IPS-20b (cell line): ENCODE measurements around the gene ALDOA.

Source experiments
- H3K27ac ChIP-seq: one replicate; pipeline ENCODE4 v1.5.1; 2013; ENCODE audit warnings: low read length
- H3K27me3 ChIP-seq: 2 replicates; pipeline ENCODE4 v1.6.1; 2013; ENCODE audit warnings: mild to moderate bottlenecking, low read length, inconsistent platforms; ENCODE audit not compliant: insufficient read depth
- H3K36me3 ChIP-seq: 2 replicates; pipeline ENCODE4 v1.6.1; 2013; ENCODE audit warnings: low read depth, mild to moderate bottlenecking, inconsistent platforms, low read length, moderate library complexity; ENCODE audit not compliant: insufficient read depth
- H3K4me1 ChIP-seq: 2 replicates; pipeline ENCODE4 v1.6.1; 2013; ENCODE audit warnings: mild to moderate bottlenecking, control low read depth, inconsistent platforms, low read length, moderate library complexity; ENCODE audit not compliant: insufficient read depth
- H3K4me3 ChIP-seq: 2 replicates; pipeline ENCODE4 v1.5.1; 2013; ENCODE audit warnings: mild to moderate bottlenecking, low read length, inconsistent platforms
- H3K9ac ChIP-seq: 2 replicates; pipeline ENCODE4 v1.6.1; 2013; ENCODE audit warnings: low read depth, mild to moderate bottlenecking, inconsistent platforms, low read length, moderate library complexity
- H3K9me3 ChIP-seq: 2 replicates; pipeline ENCODE4 v1.6.1; 2013; ENCODE audit warnings: mild to moderate bottlenecking, low read depth, low read length, inconsistent platforms; ENCODE audit not compliant: insufficient read depth

ALDOA gene

GRCh38 chr16:30096105-30096861 lies 30.7 kb downstream of the ALDOA start, which contains the start of gene YPEL3:
TSS of gene YPEL3 (minus strand) at chr16:30096213. CDS start at chr16:30095482, 731 bp downstream.
- Histone ChIP-seq H3K4me3 (peak within 1 kb of the TSS; percentile 65), H3K4me1 (peaks cover 8% of the 10 kb centered on the region; the same call in 1 of the 2 replicates), H3K36me3 (peaks cover 14% of the 10 kb centered on the region), H3K27me3 (no peaks in the 10 kb centered on the region), H3K9me3 (peaks cover 22% of the 10 kb centered on the region), H3K9ac (peak within 1 kb of the TSS; percentile 87; the same call in 1 of the 2 replicates), H3K27ac (peak within 1 kb of the TSS; percentile 78)

GRCh38 chr16:30096862-30097563 lies 31.5 kb downstream of the ALDOA start:
- Histone ChIP-seq H3K27me3 (no peaks in the 10 kb centered on the region), H3K9ac (peak overlapping the region; percentile 87; the same call in 1 of the 2 replicates), H3K36me3 (peaks cover 14% of the 10 kb centered on the region), H3K4me3 (peak overlapping the region; percentile 58), H3K4me1 (peaks cover 8% of the 10 kb centered on the region; the same call in 1 of the 2 replicates), H3K27ac (peak overlapping the region; percentile 78), H3K9me3 (peaks cover 22% of the 10 kb centered on the region)

GRCh38 chr16:30104090-30104489 lies 38.5 kb downstream of the ALDOA start:
- Histone ChIP-seq H3K9me3 (no peaks in the 10 kb centered on the region), H3K4me3 (no peak overlapping the region), H3K36me3 (no peaks in the 10 kb centered on the region), H3K9ac (no peak overlapping the region), H3K27ac (no peak overlapping the region), H3K27me3 (no peaks in the 10 kb centered on the region), H3K4me1 (no peaks in the 10 kb centered on the region)

GRCh38 chr16:30104492-30104891 lies 38.9 kb downstream of the ALDOA start:
- Histone ChIP-seq H3K9ac (no peak overlapping the region), H3K27ac (no peak overlapping the region), H3K36me3 (no peaks in the 10 kb centered on the region), H3K27me3 (no peaks in the 10 kb centered on the region), H3K9me3 (no peaks in the 10 kb centered on the region), H3K4me1 (no peaks in the 10 kb centered on the region), H3K4me3 (no peak overlapping the region)

- Histone ChIP-seq H3K36me3 (no peaks in the 10 kb centered on the region), H3K9ac (no peak overlapping the region), H3K27me3 (no peaks in the 10 kb centered on the region)
Measured at GRCh38 chr16:30108059-30108850, 42.7 kb downstream of the ALDOA start.

GRCh38 chr16:30110661-30111060 lies 45.1 kb downstream of the ALDOA start:
- Histone ChIP-seq H3K27ac (no peak overlapping the region), H3K36me3 (peaks cover 4% of the 10 kb centered on the region; the same call in 1 of the 2 replicates), H3K4me1 (no peaks in the 10 kb centered on the region)

More at GRCh38 chr16:30108059-30108850, 42.7 kb downstream of the ALDOA start:
- Histone ChIP-seq H3K4me3 (no peak overlapping the region), H3K27ac (no peak overlapping the region), H3K9me3 (no peaks in the 10 kb centered on the region), H3K4me1 (no peaks in the 10 kb centered on the region)

GRCh38 chr16:30112197-30113030 lies 46.9 kb downstream of the ALDOA start:
- no peaks in the 10 kb centered on the region for H3K4me1 ChIP-seq
- no peaks in the 10 kb centered on the region for H3K27me3 ChIP-seq
- H3K9ac ChIP-seq, result no peak overlapping the region
- peaks cover 13% of the 10 kb centered on the region for H3K36me3 ChIP-seq
- H3K27ac ChIP-seq, result no peak overlapping the region
- H3K9me3 ChIP-seq, result no peaks in the 10 kb centered on the region
- no peak overlapping the region for H3K4me3 ChIP-seq

More at GRCh38 chr16:30110661-30111060, 45.1 kb downstream of the ALDOA start:
- no peak overlapping the region for H3K9ac ChIP-seq
- no peak overlapping the region for H3K4me3 ChIP-seq
- H3K9me3 ChIP-seq, result no peaks in the 10 kb centered on the region
- H3K27me3 ChIP-seq, result no peaks in the 10 kb centered on the region

- Histone ChIP-seq H3K36me3 (peaks cover 20% of the 10 kb centered on the region), H3K9me3 (no peaks in the 10 kb centered on the region), H3K4me1 (no peaks in the 10 kb centered on the region)
Measured at GRCh38 chr16:30113031-30113710, 47.6 kb downstream of the ALDOA start, which contains the start of gene GDPD3. TSS of gene GDPD3 (minus strand) at chr16:30113537. CDS start at chr16:30113478, 59 bp downstream.

GRCh38 chr16:30113711-30114333 lies 48.3 kb downstream of the ALDOA start:
- Histone ChIP-seq H3K9ac (no peak overlapping the region), H3K4me1 (no peaks in the 10 kb centered on the region), H3K36me3 (peaks cover 22% of the 10 kb centered on the region), H3K27ac (no peak overlapping the region), H3K4me3 (no peak overlapping the region), H3K27me3 (no peaks in the 10 kb centered on the region), H3K9me3 (no peaks in the 10 kb centered on the region)

More at GRCh38 chr16:30113031-30113710, 47.6 kb downstream of the ALDOA start, which contains the start of gene GDPD3:
- H3K27me3 ChIP-seq, result no peaks in the 10 kb centered on the region
- H3K4me3 ChIP-seq, result no peak within 1 kb of the TSS
- no peak within 1 kb of the TSS for H3K9ac ChIP-seq
- H3K27ac ChIP-seq, result no peak within 1 kb of the TSS

- Histone ChIP-seq H3K9ac (no peak overlapping the region), H3K9me3 (no peaks in the 10 kb centered on the region), H3K36me3 (peaks cover 24% of the 10 kb centered on the region), H3K27me3 (no peaks in the 10 kb centered on the region), H3K4me3 (no peak overlapping the region), H3K4me1 (no peaks in the 10 kb centered on the region), H3K27ac (no peak overlapping the region)
Measured at GRCh38 chr16:30114411-30114810, 48.9 kb downstream of the ALDOA start.
